Nephron progenitor cell (in vitro differentiated cells): ENCODE measurements around the gene DNAI4.
"Not testable (repeated sequence)": the region's sequence is repeated elsewhere in the genome, so short reads cannot be mapped to it uniquely, and the experiment has no call there.

Experiments used
- DNase-seq: peaks from one replicate; pipeline ENCODE4 v3.0.0; 2021
- H3K27ac Mint-ChIP-seq: 2 replicates; pipeline ENCODE4 v1.8.0; 2021; ENCODE audit warnings: mild to moderate bottlenecking, moderate library complexity, mixed read lengths
- H3K27me3 Mint-ChIP-seq: 2 replicates; pipeline ENCODE4 v1.8.0; 2021; ENCODE audit warnings: mild to moderate bottlenecking, low read depth, mixed read lengths; ENCODE audit not compliant: poor library complexity
- H3K36me3 Mint-ChIP-seq: 2 replicates; pipeline ENCODE4 v1.8.0; 2021; ENCODE audit warnings: low read depth, mixed read lengths
- H3K4me1 Mint-ChIP-seq: 2 replicates; pipeline ENCODE4 v1.8.0; 2021; ENCODE audit warnings: mixed read lengths
- H3K4me3 Mint-ChIP-seq: 2 replicates; pipeline ENCODE4 v1.8.0; 2021; ENCODE audit warnings: mild to moderate bottlenecking, moderate library complexity, mixed read lengths
- H3K9me3 Mint-ChIP-seq: 2 replicates; pipeline ENCODE4 v1.8.0; 2021; ENCODE audit warnings: mild to moderate bottlenecking, moderate library complexity, mixed read lengths
- CTCF ChIP-seq: fragments of 200-600 bp; sonication (generic); IDR thresholded peaks from 2 replicates; pipeline ENCODE4 v1.5.0; 2021; ENCODE audit warnings: antibody characterized with exemption

Gene DNAI4

GRCh38 chr1:66893712-66894111, 30.9 kb downstream of the DNAI4 start:
- no peak for TF ChIP-seq CTCF

DNA sequence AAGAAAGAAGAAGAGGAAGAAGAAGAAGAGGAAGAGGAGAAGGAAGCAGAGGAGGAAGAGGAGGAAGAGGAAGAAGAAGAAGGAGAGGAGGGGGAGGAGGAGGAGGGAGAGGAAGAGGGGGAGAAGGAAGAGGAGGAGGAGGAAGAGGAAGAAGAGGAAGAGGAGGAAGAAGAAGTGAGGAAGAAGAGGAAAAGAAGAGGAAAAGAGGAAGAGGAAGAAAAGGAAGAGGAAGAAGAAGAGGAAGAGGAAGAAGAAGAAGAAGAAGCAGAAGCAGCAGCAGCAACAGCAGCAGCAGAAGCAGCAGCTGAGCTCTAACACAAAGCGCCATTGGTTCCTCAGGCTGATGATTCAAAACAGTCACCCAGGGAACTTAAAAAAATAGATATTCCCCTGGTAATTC, 34.0 kb downstream of the DNAI4 start:
- Mint-ChIP-seq H3K36me3 (peaks cover 10% of the 10 kb centered on the region), H3K4me3 (no peak overlapping the region), H3K4me1 (no peaks in the 10 kb centered on the region), H3K9me3 (no peaks in the 10 kb centered on the region), H3K27me3 (no peaks in the 10 kb centered on the region), H3K27ac (no peak overlapping the region)
- DNase-seq, result no peak
- no peak for TF ChIP-seq CTCF

More at GRCh38 chr1:66893712-66894111, 30.9 kb downstream of the DNAI4 start:
- no peak for DNase-seq
- no peaks in the 10 kb centered on the region for H3K27me3 Mint-ChIP-seq
- H3K9me3 Mint-ChIP-seq, result no peaks in the 10 kb centered on the region
- H3K4me1 Mint-ChIP-seq, result no peaks in the 10 kb centered on the region
- H3K27ac Mint-ChIP-seq, result no peak overlapping the region
- peaks cover 6% of the 10 kb centered on the region for H3K36me3 Mint-ChIP-seq
- H3K4me3 Mint-ChIP-seq, result no peak overlapping the region

DNA sequence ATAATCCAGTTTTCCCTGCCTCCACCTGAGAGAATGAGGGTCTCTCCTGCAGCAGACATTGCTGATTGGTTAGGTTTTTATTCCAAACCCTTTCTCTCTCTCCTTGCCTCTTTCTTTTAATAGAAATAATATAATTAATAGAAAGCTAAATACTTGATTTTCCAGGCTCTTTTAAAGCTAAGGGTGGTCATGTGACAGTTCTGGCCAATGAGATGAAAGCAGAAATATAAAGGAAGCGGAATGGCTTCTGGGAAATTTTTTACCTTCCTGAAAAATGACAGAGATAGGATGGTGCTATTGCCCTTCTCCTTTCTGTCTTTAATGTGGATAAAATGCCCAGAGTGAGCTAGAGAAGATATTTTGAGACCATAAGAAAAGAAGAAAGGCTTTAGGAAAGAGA, 35.6 kb downstream of the DNAI4 start:
- Mint-ChIP-seq H3K9me3 (no peaks in the 10 kb centered on the region), H3K27me3 (no peaks in the 10 kb centered on the region), H3K4me3 (no peak overlapping the region), H3K36me3 (peaks cover 13% of the 10 kb centered on the region), H3K4me1 (no peaks in the 10 kb centered on the region), H3K27ac (no peak overlapping the region)
- no peak for TF ChIP-seq CTCF
- no peak for DNase-seq

DNA sequence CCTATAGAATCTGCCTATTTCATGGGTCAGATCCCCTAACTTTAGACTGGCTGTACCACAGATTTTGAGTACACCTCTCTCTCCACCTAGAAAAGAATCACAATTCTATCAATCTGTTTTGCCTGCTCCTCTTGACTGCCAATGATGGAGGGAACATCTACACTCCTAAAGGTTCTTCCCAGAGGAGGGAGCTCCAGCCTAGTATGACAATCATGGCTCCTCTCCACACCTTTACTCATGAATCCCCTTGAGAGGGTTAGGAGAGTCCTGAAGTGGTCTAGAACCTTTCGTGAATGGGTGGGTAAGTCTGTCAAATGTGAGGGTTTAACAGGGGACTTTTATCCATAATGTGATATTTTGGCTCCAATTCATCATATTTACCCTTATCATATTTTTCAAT, 48.0 kb downstream of the DNAI4 start:
- H3K27me3 Mint-ChIP-seq, result no peaks in the 10 kb centered on the region
- H3K27ac Mint-ChIP-seq, result no peak overlapping the region
- no peak for TF ChIP-seq CTCF
- H3K4me1 Mint-ChIP-seq, result no peaks in the 10 kb centered on the region
- H3K9me3 Mint-ChIP-seq, result peaks cover 33% of the 10 kb centered on the region
- no peak for DNase-seq
- H3K4me3 Mint-ChIP-seq, result no peak overlapping the region
- H3K36me3 Mint-ChIP-seq, result peaks cover 26% of the 10 kb centered on the region

DNA sequence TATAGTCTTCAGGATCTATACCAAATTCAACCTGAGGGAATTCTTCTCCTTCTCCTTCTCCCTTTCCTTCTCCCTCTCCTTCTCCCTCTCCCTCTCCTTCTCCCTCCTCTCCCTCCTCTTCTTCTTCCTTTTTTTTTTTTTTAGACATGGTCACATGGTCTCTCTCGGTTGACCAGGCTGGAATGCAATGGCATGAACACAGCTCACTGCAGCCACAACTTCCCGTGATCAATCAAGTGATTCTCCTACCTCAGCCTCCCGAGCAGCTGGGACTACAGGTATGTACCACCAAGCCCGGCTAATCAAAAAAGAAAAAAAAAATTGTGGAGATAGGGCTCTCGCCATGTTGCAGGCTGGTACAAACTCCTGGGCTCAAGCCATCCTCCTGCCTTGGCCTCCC, 51.5 kb downstream of the DNAI4 start:
- Mint-ChIP-seq H3K27ac (no peak overlapping the region), H3K27me3 (no peaks in the 10 kb centered on the region), H3K36me3 (peaks cover 6% of the 10 kb centered on the region), H3K9me3 (peaks cover 6% of the 10 kb centered on the region), H3K4me3 (no peak overlapping the region), H3K4me1 (no peaks in the 10 kb centered on the region)
- no peak for DNase-seq
- TF ChIP-seq CTCF, result no peak

GRCh38 chr1:66872024-66872423, 52.6 kb downstream of the DNAI4 start:
- DNase-seq, H3K9me3 Mint-ChIP-seq, H3K27ac Mint-ChIP-seq, H3K4me1 Mint-ChIP-seq, H3K27me3 Mint-ChIP-seq, H3K36me3 Mint-ChIP-seq, H3K4me3 Mint-ChIP-seq: not testable (repeated sequence)
